A673 (cell line): ENCODE results near the gene ATF7IP2.

Experiments used
- EZH2 ChIP-seq: fragments of 200-600 bp; sonication (generic); IDR thresholded peaks from 2 replicates; pipeline ENCODE4 v1.6.1; 2017; ENCODE audit warnings: borderline replicate concordance, low read depth, mild to moderate bottlenecking, mixed read lengths, antibody characterized with exemption, low read length; ENCODE audit not compliant: poor library complexity, severe bottlenecking
- TF ChIP-seq, protein P1 (sequence below): fragments of 300-800, 200-600 bp; sonication (generic); conservative IDR thresholded peaks from 2 replicates; pipeline ENCODE4 v1.5.1; 2017; ENCODE audit warnings: low read depth, mild to moderate bottlenecking, antibody characterized with exemption, low read length, moderate library complexity, mixed read lengths

- TF ChIP-seq, protein P1, sequence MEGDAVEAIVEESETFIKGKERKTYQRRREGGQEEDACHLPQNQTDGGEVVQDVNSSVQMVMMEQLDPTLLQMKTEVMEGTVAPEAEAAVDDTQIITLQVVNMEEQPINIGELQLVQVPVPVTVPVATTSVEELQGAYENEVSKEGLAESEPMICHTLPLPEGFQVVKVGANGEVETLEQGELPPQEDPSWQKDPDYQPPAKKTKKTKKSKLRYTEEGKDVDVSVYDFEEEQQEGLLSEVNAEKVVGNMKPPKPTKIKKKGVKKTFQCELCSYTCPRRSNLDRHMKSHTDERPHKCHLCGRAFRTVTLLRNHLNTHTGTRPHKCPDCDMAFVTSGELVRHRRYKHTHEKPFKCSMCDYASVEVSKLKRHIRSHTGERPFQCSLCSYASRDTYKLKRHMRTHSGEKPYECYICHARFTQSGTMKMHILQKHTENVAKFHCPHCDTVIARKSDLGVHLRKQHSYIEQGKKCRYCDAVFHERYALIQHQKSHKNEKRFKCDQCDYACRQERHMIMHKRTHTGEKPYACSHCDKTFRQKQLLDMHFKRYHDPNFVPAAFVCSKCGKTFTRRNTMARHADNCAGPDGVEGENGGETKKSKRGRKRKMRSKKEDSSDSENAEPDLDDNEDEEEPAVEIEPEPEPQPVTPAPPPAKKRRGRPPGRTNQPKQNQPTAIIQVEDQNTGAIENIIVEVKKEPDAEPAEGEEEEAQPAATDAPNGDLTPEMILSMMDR, result no peak
- no peak for TF ChIP-seq EZH2
Measured at GRCh38 chr16:10419701-10420100, 33.8 kb downstream of the ATF7IP2 start.
